GM21515 (cell line): Measurements from ENCODE around the gene TMED10.
"Not testable (repeated sequence)": the region's sequence is repeated elsewhere in the genome, so short reads cannot be mapped to it uniquely, and the experiment has no call there.

Experiments used
- ATAC-seq: cut with Tn5 transposase; IDR thresholded peaks from one replicate; pipeline ENCODE4 v1.9.1; 2021; ENCODE audit not compliant: unreplicated experiment

Gene TMED10

DNA sequence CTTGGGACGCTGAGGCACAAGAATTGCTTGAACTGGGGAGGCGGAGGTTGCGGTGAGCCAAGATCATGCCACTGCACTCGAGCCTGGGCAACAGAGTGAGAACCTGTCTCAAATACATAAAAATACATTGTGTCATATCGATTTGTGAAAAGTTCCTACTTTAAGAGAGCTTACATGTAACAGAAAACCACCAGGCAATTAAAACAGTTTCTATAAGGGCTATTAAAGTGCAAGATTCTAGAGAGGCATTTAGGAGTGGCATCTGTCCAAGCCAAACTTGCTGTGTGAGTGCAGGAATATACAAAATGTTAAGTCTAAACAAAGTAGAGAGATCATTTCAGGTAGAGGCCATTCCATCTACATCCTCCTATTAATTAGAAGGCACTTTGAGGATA is 47.8 kb downstream of the TMED10 start:
- ATAC-seq: no peak

DNA sequence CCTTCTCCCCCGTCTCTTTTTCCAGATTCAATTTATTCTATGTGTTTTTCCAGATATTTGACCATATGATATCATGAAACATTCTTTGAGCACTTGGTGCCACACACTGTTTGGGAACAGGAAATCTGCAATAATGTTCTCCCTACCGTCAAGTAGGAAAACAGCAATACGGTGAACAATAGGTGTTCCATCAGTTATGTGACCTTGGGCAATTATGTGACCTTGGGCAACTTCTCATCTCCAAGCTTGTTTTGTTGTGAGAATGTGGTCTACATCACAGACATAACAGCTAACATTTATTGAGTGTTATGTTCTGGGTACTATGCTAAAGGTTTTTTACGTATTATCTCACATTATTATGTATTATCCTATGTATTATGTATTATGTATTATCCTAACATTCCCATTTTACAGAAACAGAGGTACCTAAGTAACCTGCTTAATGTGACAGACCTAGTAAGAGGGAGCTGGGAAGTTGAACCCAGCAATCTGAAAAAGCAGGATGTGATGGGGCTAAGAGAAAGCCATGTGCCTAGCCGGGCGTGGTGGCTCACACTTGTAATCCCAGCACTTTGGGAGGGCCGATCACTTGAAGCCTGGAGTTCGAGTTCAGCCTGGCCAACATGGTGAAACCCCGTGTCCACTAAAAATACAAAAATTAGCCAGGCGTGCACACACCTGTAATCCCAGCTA is 48.4 kb downstream of the TMED10 start:
- no peak for ATAC-seq

DNA sequence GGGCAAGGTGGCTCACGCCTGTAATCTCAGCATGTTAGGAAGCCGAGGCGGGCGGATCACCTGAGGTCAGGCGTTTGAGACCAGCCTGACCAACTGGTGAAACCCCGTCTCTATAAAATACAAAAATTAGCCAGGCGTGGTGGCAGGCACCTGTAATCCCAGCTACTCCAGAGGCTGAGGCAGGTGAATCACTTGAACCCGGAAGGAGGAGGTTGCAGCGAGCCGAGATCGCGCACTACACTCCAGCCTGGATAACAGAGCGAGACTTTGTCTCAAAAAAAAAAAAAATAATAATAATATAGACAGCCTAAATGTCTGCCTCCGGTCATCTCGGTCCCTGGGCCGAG is 49.0 kb downstream of the TMED10 start:
- not testable (repeated sequence) for ATAC-seq

DNA sequence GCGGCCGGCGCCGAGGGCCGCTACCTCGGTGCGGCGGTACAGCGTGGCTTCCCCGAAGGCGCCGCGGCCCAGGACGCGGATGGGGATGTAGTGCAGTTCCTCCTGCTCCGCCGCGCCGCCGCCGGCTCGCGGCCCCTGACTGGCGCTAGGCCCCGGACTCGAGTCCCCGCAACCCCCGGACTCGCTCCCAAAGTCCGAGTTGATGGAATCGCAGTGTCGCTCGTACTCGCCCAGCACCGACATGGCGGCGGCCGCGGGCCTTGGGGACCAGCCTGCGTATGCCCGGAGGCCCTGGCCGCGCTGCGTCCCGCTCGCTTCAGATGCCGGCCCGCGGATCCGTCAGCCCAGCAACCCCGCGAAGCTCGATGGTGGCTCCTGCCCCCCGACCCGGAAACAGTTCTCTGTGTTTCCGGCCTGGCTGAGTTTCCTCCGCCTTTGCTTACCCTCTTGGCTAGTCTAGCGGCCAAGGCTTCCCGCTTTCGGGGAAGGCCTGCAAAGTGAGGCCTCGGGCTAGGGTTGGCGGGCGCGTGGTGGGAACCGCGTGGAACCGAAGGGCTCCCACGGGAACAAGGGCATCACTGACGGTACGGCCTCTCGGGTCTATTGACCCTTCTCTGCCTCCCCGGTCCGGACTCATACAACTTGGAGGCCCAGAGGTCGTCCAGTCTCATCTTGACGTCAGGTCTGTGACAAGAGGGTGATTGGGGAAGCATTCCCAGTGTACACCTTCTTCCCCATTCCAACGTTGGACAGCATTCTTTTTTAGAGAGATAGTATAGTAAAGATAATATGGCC is 49.5 kb downstream of the TMED10 start, which contains the start of gene NEK9:
NEK9 (minus strand) TSS at position 370 of the 795 bp plus-strand sequence; CDS start at position 243, 127 bp downstream.
- peak; percentile 90 for ATAC-seq

DNA sequence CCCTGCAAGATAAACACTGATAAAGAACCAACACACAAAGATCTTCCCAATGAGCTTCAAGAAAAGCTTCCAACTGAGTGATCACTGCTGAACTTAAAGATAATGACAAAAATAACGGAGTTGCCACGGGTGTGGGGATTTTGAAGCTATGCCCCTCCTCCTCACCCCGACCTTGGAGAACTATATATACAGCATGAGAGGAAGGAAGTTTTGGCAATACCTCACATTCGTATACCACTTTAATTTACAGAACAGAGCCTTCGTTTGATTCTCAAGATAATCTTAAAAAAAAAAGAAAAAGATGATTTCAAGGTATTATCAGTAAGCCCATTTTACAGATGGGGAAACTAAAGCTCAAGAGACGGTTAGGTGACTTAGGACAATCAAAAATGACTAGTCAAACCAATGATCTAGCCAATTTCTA is 50.3 kb downstream of the TMED10 start:
- no peak for ATAC-seq

DNA sequence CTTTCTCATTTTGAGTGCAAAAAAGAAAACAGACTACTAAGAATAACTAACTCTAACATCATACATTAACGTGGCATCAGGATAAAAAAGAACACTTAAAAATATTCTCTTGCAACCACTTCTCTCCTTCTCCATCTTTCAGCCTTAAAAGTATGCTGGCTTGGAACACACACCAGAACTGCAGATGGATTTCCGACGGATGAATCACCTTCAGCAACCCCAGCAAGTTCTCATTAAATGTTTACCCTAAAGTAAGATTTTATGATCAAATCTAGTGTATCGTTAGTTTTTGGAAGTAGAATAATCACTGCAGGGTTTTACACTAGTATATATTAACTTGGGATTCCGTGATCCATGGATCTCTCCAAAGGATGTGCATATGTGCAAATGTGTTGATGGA is 50.8 kb downstream of the TMED10 start:
- ATAC-seq: no peak

DNA sequence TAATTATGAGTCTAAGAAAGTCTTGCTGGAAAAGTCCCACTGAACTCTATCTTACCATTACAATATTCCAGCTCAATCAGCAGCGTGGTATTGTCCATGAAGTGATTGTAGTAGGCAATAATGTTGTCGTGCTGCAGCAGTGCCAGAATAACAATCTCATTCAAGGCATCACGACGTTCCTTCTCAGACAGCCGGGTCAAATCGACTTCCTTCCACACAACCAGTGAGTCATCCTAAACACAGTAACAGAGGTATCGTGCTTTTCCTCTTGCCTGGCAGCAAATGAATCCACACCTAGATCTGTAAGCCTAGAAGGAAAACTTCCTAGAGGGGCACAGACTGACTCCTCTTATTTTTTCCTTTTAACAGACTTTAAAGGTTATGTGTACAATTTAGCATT is 52.4 kb downstream of the TMED10 start:
- ATAC-seq: no peak

DNA sequence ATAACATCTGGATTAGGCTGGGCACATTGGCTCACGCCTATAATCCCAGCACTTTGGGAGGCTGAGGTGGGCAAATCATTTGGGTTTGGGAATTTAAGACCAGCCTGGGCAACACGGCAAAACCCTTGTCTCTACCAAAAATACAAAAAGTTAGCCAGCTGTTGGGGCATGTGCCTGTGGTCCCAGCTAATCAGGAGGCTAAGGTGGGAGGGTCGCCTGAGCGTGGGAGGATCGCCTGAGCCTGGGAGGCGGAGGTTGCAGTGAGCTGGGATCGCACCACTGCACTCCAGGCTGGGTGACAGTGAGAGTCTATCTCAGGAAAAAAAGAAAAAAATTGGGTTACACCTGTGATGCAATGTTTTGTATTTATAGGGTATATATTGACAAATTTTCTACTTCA is 54.9 kb downstream of the TMED10 start:
- ATAC-seq: no peak

DNA sequence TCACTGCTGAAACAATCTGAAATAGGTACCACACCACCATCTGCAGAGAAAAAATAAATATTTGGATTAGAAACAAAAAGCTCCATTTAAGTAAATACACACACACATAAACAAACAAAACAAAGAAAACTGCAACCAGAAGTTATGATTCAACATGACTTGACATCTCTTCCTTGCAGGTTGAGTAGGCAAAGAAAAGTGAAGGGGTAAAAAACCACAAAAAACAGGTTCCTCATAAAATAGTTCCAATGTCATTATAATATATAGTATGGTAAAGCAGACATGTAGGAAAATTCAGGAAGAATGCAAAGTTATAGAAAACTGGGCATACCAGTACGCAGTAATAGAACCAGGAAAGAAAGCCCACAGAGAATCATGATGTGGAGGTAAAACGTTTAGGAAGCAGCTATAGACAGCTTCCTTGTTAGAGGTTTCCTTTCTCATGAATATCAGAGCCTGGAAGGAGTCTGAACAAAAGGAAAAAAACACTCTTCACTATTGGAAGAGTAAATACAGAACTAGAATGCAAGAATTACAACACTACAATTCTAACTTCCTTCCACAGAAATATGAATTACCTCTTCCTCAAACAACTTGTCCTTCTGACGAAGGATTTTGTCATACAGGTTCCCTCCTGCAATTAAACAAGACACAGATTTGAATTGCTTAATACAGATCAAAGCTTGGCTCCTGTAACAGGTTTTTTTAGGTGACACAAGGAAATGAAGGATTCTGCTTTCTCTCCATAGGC is 55.7 kb downstream of the TMED10 start:
- no peak for ATAC-seq

DNA sequence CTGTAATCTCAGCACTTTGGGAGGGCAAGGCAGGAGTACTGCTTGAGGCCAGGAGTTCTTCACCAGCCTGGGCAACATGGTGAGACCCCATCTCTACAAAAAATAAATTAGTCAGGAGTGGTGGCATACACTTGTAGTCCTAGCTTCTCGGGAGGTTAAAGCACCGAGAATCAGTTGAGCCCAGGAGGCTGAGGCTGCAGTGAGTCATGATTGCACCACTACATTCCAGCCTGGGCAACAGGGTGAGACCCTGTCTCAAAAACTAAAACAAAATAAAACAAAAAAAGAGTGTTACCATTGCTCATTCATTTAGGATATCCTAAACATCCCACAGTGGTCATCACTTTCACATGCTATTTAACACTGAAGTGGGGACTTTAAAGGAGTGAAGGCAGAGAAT is 57.4 kb downstream of the TMED10 start:
- no peak for ATAC-seq

DNA sequence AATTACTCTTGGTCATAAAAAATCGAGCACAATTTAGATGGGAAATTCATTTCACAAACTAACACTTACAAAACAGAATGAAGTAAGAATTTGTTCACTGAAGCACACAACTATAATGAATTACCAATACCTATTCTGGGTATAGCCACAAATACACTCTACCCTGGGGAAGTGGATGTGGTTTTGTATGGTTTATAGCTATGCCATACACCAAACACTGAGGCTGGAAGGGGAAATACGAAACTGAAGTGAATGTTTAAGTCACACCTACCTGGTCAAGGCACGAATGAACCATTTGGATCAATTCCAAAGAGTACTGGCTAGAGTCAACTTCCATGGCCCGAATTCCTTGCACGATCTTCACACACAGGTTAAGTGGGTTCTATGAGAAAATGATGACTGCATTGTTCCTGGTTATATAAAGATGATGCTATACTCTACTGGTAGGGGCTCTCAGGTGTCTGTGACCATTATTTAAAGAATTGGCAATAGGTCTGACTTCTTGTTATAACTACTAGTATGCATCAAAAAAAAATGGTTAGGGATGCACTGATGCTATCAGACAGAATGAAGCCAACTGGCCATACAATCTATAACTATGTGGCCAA is 62.4 kb downstream of the TMED10 start:
- ATAC-seq: no peak

DNA sequence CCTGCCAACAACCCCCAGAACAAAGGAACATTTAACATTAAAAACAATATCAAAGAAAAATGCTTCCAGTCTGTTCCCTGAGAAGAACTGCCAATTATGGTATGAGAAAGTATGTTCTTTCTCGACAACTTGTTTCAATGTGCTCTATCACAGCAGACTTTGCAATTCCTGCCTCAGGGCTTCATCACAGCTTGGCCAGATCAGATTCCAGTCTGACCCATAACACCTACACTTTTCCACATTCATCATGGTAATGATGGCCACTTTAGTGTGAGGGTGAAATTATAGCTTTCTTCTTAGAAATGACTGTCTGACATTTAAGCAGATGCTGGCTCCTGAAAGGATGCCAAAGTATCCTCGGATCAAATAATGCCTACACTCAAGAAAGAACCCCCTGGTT is 66.5 kb downstream of the TMED10 start:
- ATAC-seq: no peak

DNA sequence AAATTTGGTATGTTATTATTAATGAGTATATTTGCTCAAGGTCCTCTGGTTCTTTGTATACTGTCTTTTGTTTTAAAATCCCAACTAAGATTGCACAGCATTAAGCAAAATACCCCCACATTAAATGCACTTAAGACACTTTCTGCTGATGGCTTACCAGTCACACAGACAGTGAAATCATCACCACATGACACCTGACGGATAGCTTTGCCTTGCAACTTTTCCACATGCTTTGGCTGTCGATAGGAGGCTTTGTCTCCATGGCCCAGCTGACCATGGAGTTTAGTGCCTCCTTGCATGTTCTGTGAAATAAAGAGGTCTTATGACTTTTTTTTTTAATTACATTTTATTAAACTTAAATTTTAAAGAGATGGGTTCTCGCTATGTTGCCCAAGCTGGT is 69.2 kb downstream of the TMED10 start:
- ATAC-seq: no peak

DNA sequence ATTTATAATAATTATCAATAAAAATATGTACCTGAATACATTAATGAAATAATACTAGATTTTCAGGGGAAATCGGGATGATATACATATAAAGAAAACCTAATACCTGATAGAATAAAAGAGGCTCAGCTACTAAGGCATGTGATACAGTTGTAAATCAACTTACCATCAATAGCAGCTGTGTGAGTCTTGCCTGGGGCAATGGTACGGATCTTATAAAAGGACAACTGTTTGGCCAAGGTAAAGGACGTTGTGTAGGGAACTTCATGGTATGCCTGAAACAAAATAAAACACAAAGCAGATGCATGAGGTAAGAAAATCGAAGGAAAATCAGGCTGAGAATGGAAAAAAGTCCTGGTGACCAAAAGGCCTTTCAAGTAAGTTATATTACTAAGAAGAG is 74.9 kb downstream of the TMED10 start:
- ATAC-seq: no peak

DNA sequence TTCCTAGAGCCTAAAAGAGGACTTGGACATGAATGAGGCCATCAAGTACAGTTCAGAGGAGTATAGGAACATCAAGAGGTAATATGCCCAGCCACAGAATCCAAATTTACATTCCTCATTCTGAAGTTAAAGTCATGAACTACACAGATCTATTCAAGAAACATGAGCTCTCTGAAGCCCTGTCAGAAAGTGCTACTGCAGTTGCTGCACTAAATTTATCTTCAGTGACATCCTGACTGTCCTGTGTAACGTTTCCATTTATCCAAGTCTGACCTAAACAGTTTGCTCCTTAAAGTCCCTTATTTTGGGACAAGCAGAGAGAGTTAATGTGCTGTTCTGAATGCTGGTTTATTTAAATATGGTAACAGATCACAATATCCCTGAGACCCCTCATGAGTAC is 77.7 kb downstream of the TMED10 start:
- no peak for ATAC-seq

DNA sequence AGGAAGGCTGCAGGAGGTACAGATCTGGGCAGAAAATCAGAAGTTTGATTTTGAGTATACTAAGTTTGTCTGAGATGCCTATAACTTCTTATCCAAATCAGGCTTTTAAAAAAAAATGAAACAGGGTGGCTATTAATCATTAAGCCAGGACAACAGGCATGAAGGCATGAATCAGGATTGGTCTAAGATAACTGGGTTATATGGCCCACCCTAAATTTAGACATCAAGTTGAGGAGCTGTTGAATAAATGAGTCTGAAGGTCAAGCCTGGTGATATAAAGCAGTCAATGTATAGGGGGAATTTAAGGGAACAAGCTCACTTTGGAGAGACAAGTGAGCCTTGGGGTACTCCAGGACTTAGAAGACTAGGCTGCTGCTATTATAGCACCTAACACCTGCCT is 78.2 kb downstream of the TMED10 start:
- no peak for ATAC-seq

DNA sequence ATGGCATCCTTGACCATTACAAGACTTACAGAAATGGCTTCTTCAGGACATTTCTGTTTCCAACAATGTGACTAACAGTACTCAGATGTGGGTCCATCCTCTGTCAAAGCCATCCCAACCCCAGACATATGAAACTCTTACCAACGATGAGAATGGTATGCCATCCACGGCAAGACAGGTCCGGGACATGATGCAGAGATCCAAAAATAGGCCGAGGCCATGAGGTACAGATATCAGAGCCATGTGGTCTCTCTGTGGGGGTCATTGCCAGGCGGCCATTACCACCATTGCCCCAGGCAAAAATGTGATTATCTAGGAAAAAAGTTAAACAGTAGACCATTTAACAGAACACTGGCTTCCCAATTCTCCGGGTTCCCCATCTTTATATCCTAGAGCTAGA is 79.5 kb downstream of the TMED10 start:
- ATAC-seq: no peak

DNA sequence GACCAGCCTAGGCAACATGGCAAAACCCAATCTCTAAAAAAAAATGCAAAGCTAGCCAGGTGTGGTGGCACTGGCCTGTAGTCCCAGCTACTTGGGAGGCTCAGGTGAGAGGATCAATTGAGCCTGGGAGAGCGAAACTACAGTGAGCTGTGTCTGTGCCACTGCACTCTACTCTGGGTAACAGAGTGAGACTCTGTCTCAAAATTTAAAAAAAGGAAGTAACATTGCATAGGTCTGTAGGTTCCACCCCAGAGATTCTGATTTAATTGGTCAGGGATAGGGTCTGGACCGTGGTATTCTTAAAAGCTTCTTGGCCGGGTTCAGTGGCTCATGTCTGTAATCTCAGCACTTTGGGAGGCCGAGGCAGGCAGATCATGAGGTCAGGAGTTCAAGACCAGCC is 80.7 kb downstream of the TMED10 start:
- no peak for ATAC-seq

DNA sequence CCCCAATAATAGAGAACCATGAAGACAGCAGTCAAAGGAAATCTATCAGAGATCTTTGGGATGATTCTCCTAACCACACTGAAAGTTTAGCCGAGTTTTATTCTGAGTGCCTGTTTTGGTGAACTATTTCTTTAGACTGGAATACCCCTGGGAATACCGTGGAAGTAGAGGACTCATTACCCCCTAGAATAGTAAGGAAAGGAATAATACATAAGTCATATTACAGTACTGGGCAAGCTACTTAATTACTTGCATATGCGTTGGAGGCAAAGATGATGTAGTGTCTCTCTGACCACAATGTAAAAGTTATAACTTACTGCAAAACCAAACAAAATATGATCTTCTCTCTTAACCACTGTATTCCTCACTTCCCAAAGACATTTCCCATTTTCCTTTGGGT is 81.5 kb downstream of the TMED10 start:
- no peak for ATAC-seq

DNA sequence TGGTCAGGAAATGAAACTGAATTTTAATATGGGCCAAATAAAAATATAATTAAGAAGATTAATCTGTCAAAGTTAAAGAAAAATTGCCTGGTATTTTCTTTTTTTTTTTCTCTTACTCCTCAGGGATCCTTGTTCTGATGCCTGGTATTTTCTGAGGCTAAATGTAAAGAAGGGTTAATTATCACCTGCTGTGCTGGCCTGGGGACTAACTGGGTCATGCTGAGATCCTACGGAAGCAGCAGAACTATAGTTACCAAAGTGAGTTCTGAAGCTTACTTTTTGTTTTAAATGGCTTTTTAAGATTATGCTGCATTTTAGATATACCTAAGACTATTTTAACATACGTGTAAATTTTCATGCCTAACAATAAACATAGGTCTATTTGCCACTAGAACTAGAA is 83.7 kb downstream of the TMED10 start:
- ATAC-seq: no peak

DNA sequence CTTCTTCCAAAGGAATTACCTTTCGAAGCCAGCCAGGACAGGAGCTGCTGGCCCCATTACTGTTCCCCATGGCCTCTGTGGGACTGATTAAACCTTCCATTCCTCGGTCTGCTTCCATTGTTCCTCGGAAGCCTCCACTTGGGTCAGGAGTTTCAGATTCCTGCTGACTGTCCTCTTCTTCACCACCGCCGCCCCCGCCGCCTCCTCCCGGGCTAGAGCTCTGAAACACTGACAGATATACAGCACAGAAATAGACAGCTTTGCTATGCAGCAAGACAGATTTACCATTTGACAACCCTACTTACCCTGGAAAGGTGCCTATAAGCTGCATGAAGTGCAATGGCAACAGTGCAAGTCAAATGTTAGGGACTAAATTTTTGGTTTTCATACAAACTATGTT is 85.2 kb downstream of the TMED10 start:
- no peak for ATAC-seq

DNA sequence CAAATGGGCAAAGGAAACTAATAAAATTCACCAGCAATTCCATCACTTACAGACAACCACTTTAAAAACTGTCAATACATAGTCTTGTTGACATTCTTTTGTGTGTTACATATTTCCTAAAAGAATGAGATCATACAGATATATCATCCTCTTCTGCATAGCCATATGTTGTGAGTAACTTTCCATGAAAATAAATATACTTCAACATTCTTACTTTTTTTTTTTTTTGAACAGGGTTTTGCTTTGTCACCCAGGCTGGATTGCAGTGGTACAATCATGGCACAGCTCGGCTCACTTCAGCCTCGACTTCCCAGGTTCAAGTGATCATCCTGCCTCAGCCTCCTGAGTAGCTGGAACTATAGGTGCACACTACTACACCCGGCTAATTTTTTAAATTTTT is 86.1 kb downstream of the TMED10 start:
- ATAC-seq: no peak
